HepG2 (cell line): ENCODE results near the gene DHH. TPM values are rescaled to one million over a fixed set of nuclear protein-coding genes. Genes with fewer than 3 reads are reported as not detected.
A peak's percentile ranks its signal among the peaks of the same experiment; 100 is the strongest.

Experiments
- ATAC-seq: fragments of 200-7000 bp; cut with Tn5 transposase; 3 replicates; pipeline ENCODE4 v1.9.1; 2020; ENCODE audit warnings: mild to moderate bottlenecking, moderate library complexity
- BruUV-seq: library from RNA; stranded (reverse); fragments of 400-500 nt; replicated peaks from 2 replicates; lab custom pipeline; 2021; lab: Mats Ljungman, UMichigan
- CTCF ChIA-PET: fragments of 300-600 bp; formaldehyde crosslinking; extraction: SDS; loops from one replicate; lab custom pipeline; 2021; ENCODE audit warnings: low total read pairs, inconsistent platforms, low intra/inter-chr PET ratio; lab: Yijun Ruan, JAX
- POLR2A ChIA-PET: fragments of 350-600 bp; sonication (Branson Sonifier 250); formaldehyde crosslinking; loops from one replicate; lab custom pipeline; 2020; ENCODE audit warnings: antibody characterized with exemption, inconsistent platforms; lab: Yijun Ruan, JAX
- DNase-seq: peaks from one replicate; pipeline ENCODE4 v3.0.0-alpha.2; 2015; ENCODE audit warnings: low spot score
- FAIRE-seq: peaks from 3 replicates; lab custom pipeline; 2011; peaks lifted over from hg19 to GRCh38; lab: Jason Lieb, UNC
- H2AFZ ChIP-seq: one replicate; pipeline ENCODE4 v1.6.1; 2011; ENCODE audit warnings: low read length, inconsistent platforms
- H3K27ac ChIP-seq: fragments of 300-600 bp; 3 replicates; pipeline ENCODE4 v1.8.0; 2011; ENCODE audit warnings: mixed run types, mild to moderate bottlenecking, mixed read lengths, low read length, inconsistent platforms; ENCODE audit not compliant: insufficient read depth; ENCODE audit errors: extremely low read length
- H3K27me3 ChIP-seq, 2 experiments: fragments of 200-600 bp in 1 of 2; 2 replicates in 1 of 2; 3 replicates in 1 of 2; pipeline versions ENCODE4 v1.6.0 to v1.8.0; 2011; ENCODE audit warnings: low read length in 2 of 2, mild to moderate bottlenecking in 2 of 2, moderate library complexity in 2 of 2, inconsistent platforms in 1 of 2; ENCODE audit not compliant: insufficient read depth in 2 of 2, control insufficient read depth in 1 of 2
- H3K36me3 ChIP-seq, 2 experiments: fragments of 200-600 bp in 1 of 2; replicated peaks in 1 of 2; 2 replicates in 1 of 2; 3 replicates in 1 of 2; pipeline versions ENCODE4 v1.5.1 to v1.8.0; 2011; ENCODE audit warnings: low read length in 2 of 2, inconsistent platforms in 1 of 2; ENCODE audit not compliant: insufficient read depth in 2 of 2, control insufficient read depth in 1 of 2
- H3K4me1 ChIP-seq: 2 replicates; pipeline ENCODE4 v1.5.1; 2012; ENCODE audit warnings: low read length, inconsistent platforms; ENCODE audit not compliant: insufficient read depth
- H3K4me2 ChIP-seq: 2 replicates; pipeline ENCODE4 v1.6.0; 2011; ENCODE audit warnings: low read depth, low read length, inconsistent platforms
- H3K4me3 ChIP-seq, 3 experiments: fragments of 200-600 bp in 1 of 3; sonication (generic), shearing (Covaris generic) in 1 of 3; replicated peaks in 1 of 3; 2 replicates each; pipeline ENCODE4 v1.5.1; 2011 to 2016; ENCODE audit warnings: low read length in 3 of 3, inconsistent platforms in 2 of 3, low read depth in 2 of 3, mild to moderate bottlenecking in 2 of 3, control low read depth in 1 of 3, mixed read lengths in 1 of 3; ENCODE audit not compliant: insufficient read depth in 1 of 3
- H3K79me2 ChIP-seq: one replicate; pipeline ENCODE4 v1.6.1; 2011; ENCODE audit warnings: low read length, inconsistent platforms; ENCODE audit not compliant: insufficient read depth
- H3K9ac ChIP-seq: 2 replicates; pipeline ENCODE4 v1.6.0; 2011; ENCODE audit warnings: mild to moderate bottlenecking, low read depth, low read length, inconsistent platforms; ENCODE audit not compliant: insufficient read depth
- H3K9me3 ChIP-seq: 2 replicates; pipeline ENCODE4 v1.5.1; 2012; ENCODE audit warnings: mild to moderate bottlenecking, low read length
- H4K20me1 ChIP-seq: 2 replicates; pipeline ENCODE4 v1.6.0; 2011; ENCODE audit warnings: inconsistent platforms, mild to moderate bottlenecking, low read length, moderate library complexity; ENCODE audit not compliant: insufficient read depth
- ATF6 ChIP-seq: sonication (generic); formaldehyde crosslinking; conservative IDR thresholded peaks from 2 replicates; pipeline ENCODE4 v1.4.0; 2020; ENCODE audit warnings: missing genetic modification reagents
- CTCF ChIP-seq: sonication (generic); formaldehyde crosslinking; IDR thresholded peaks from 2 replicates; pipeline ENCODE4 v1.5.0; 2020; ENCODE audit warnings: mild to moderate bottlenecking, missing genetic modification reagents, moderate library complexity
- DNMT1 ChIP-seq: sonication (generic); formaldehyde crosslinking; IDR thresholded peaks from 2 replicates; pipeline ENCODE4 v1.5.1; 2020; ENCODE audit warnings: mild to moderate bottlenecking, missing genetic modification reagents
- HMGXB4 ChIP-seq, 2 experiments: sonication (generic) in 1 of 2; formaldehyde crosslinking in 1 of 2; IDR thresholded peaks; 2 replicates each; pipeline versions ENCODE4 v1.4.0 to v1.6.1; 2018 to 2020; ENCODE audit warnings: missing genetic modification reagents in 2 of 2, borderline replicate concordance in 1 of 2, low read depth in 1 of 2, mild to moderate bottlenecking in 1 of 2, missing biosample characterization in 1 of 2
- HOXA7 ChIP-seq: sonication (generic); formaldehyde crosslinking; IDR thresholded peaks from 2 replicates; pipeline ENCODE4 v1.8.1; 2022; ENCODE audit warnings: mild to moderate bottlenecking, missing genetic modification reagents, moderate library complexity
- ISX ChIP-seq: sonication (generic); formaldehyde crosslinking; conservative IDR thresholded peaks from 2 replicates; pipeline ENCODE4 v1.5.0; 2020; ENCODE audit warnings: missing genetic modification reagents
- MZF1 ChIP-seq: sonication (generic); formaldehyde crosslinking; IDR thresholded peaks from 2 replicates; pipeline ENCODE4 v1.8.1; 2023; ENCODE audit warnings: mild to moderate bottlenecking, missing genetic modification reagents, borderline replicate concordance
- NFKB2 ChIP-seq: sonication (generic); formaldehyde crosslinking; IDR thresholded peaks from 2 replicates; pipeline ENCODE4 v1.4.0; 2020; ENCODE audit warnings: missing genetic modification reagents, borderline replicate concordance
- RAD21 ChIP-seq: fragments of 450-650 bp; formaldehyde crosslinking; IDR thresholded peaks from 2 replicates; pipeline ENCODE4 v1.5.0; 2020; ENCODE audit warnings: mild to moderate bottlenecking
- SMC3 ChIP-seq: IDR thresholded peaks from 2 replicates; pipeline ENCODE4 v1.6.1; 2011; ENCODE audit warnings: low read length, improper control_type of control experiment
- STAG1 ChIP-seq: sonication (generic); formaldehyde crosslinking; IDR thresholded peaks from 2 replicates; pipeline ENCODE4 v1.4.0; 2020; ENCODE audit warnings: missing genetic modification reagents
- XRCC5 ChIP-seq: fragments of 200-400 bp; formaldehyde crosslinking; optimal IDR thresholded peaks from 2 replicates; pipeline ENCODE3; 2017; ENCODE audit warnings: mild to moderate bottlenecking, low read length
- ZKSCAN1 ChIP-seq: fragments of 150-350 bp; IDR thresholded peaks from 2 replicates; pipeline ENCODE4 v1.6.1; 2014; ENCODE audit warnings: low read length
- ZNF224 ChIP-seq: sonication (generic); formaldehyde crosslinking; IDR thresholded peaks from 2 replicates; pipeline ENCODE4 v1.5.0; 2020; ENCODE audit warnings: mild to moderate bottlenecking, missing genetic modification reagents
- ZNF547 ChIP-seq: sonication (generic); formaldehyde crosslinking; IDR thresholded peaks from 2 replicates; pipeline ENCODE4 v1.5.1; 2020; ENCODE audit warnings: mild to moderate bottlenecking, missing genetic modification reagents
- ZNF7 ChIP-seq: IDR thresholded peaks from 2 replicates; pipeline ENCODE4 v1.6.1; 2016; ENCODE audit warnings: missing biosample characterization, missing genetic modification reagents
- WGBS: methylation state at CpG from one replicate; pipeline ENCODE4 v1.1.6; 2017; ENCODE audit warnings: low lambda C conversion rate; 5-methylcytosine and 5-hydroxymethylcytosine counted together
- in situ Hi-C: cut with HindIII; loops from 2 replicates; pipeline ENCODE4 v1.10.0; 2017; ENCODE audit warnings: low pct_unique_long_range_greater_than_20kb; ENCODE audit not compliant: extremely low pct_ligation_motif_present
- intact Hi-C: fragments of 100-400 bp; cut with micrococcal nuclease; formaldehyde crosslinking; loops from one replicate; pipeline ENCODE4 v1.10.0; 2022; ENCODE audit not compliant: unreplicated experiment
- polyA plus RNA-seq, 8 experiments: library from polyadenylated mRNA; depleted of rRNA in 3 of 8; stranded (reverse) in 7 of 8; unstranded in 1 of 8; fragments of >200 nt; fragmentation: Illumina TruSeq in 4 of 8; extraction: Trizol in 4 of 8; gene quantifications; 2 replicates each; pipeline versions ENCODE4 v1.2.1 to v1.2.3, GENCODE V29; 2011 to 2016; ENCODE audit warnings: low read depth in 4 of 8, missing spikeins in 1 of 8, mixed read lengths in 1 of 8; ENCODE audit not compliant: insufficient read depth in 1 of 8
- total RNA-seq, 5 experiments: library from RNA; depleted of rRNA; stranded (reverse); fragments of >200 nt; fragmentation: Illumina TruSeq; extraction: Trizol; gene quantifications; 2 replicates each; pipeline ENCODE4 v1.2.3, GENCODE V29; 2016; ENCODE audit warnings: low read depth in 1 of 5

The DHH gene
- total and polyA plus RNA-seq, 2 of the 13 experiments (the other 11 are each of a cell fraction or from before 2014, with no cell fraction given): not detected

- TF ChIP-seq ATF6 (CRISPR knock-in tag) (no peak), ZNF547 (CRISPR knock-in tag) (no peak), ISX (CRISPR knock-in tag) (no peak), MZF1 (CRISPR knock-in tag) (no peak)
These were observed 4.1 kb upstream of the DHH start (continued) for GRCh38 chr12:49098703-49099102.

GRCh38 chr12:49098035-49098451, 3.4 kb upstream of the DHH start:
- Histone ChIP-seq H3K9ac (no peak overlapping the region), H3K79me2 (no peaks in the 10 kb centered on the region), H3K4me3 (no peak overlapping the region), H3K27me3 (peaks cover 3 to 20% of the 10 kb centered on the region in 2 experiments; a peak in 4 of 5 replicates), H3K9me3 (no peaks in the 10 kb centered on the region), H3K36me3 (peaks cover 9 to 34% of the 10 kb centered on the region in 2 experiments; a peak in 4 of 5 replicates), H4K20me1 (peaks cover 5% of the 10 kb centered on the region; the same call in 1 of the 2 replicates), H3K4me1 (peaks cover 11% of the 10 kb centered on the region; the same call in 1 of the 2 replicates), H2AFZ (no peak overlapping the region), H3K27ac (no peak overlapping the region), H3K4me2 (no peak overlapping the region)
- in situ Hi-C loops: no loop called here
- WGBS: 43% methylated on average over 4 of the region's 4 CpGs
- TF ChIP-seq ZNF7 (CRISPR knock-in tag): peak; percentile 94
- TF ChIP-seq ZNF224: no peak
- TF ChIP-seq ZKSCAN1: no peak
- TF ChIP-seq NFKB2: peak; percentile 38; the same call in 1 of the 2 replicates
- TF ChIP-seq DNMT1 (CRISPR knock-in tag): no peak
- peak; percentile 83 for TF ChIP-seq CTCF
- peak; percentile 53 for TF ChIP-seq STAG1 (CRISPR knock-in tag)
- 0 out of 4 replicates have a peak, but pooled peaks of 1 of the 2 experiments have one; percentile 35 for TF ChIP-seq HMGXB4 (CRISPR knock-in tag; IDR thresholded peaks at IDR 0.05; ENCODE audit: borderline replicate concordance in 1 of 2, low read depth in 1 of 2)
- TF ChIP-seq SMC3: peak; percentile 69
- peak; percentile 50 for TF ChIP-seq RAD21 (CRISPR knock-in tag)
- peak; percentile 47 for TF ChIP-seq XRCC5
- no peak for TF ChIP-seq HOXA7 (CRISPR knock-in tag)
- peak; percentile 65 for ATAC-seq
- CTCF ChIA-PET: interaction anchor here (1.3 to 1.5 kb wide), 2 partner anchors 10 to 34 kb away, joined by 6 to 9 read pairs; no protein-coding TSS in a partner anchor
- peak; percentile 55 for FAIRE-seq
- DNase-seq: peak; percentile 28
- intact Hi-C loops: loop anchor here (1.0 kb wide), 1 partner anchor 34 kb away; no protein-coding TSS in a partner anchor
- POLR2A ChIA-PET: interaction anchor here (1.2 kb wide), 1 partner anchor 28 kb away, joined by 3 read pairs; the partner anchor contains the start of gene RHEBL1
- BruUV-seq: no TSS peak
